ENCODE data around the gene CBFB. TPM values are rescaled to one million over a fixed set of nuclear protein-coding genes. Genes with fewer than 3 reads are reported as not detected.

Gene CBFB
- total RNA-seq, 2 donors from 2014 or later: 41.5 TPM

DNA sequence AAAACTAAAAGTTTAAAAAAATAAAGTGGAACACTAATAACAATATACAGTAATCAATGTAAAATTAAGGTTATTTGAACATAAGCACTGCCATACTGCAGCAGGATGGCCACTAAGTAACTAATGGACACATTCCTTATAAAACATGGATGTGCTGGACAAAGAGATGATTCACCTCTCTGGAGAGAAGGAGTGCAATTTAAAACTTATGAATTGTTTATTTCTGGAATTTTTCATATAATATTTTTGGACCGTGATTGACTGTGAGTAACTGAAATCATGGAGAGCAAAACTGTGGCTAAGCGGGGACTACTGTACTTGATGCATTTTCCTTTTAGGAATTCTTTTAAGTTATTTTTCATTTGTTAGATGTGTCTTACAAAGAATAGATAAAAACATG is 21.8 kb downstream of the CBFB start:
- Histone ChIP-seq H3K9me3 (no peaks in the 10 kb centered on the region), H3K4me3 (no peak overlapping the region), H3K27me3 (no peaks in the 10 kb centered on the region), H3K9ac (ENCODE audit: low read depth in 2 of 2, low read length in 2 of 2) (no peak overlapping the region), H3K4me1 (no peaks in the 10 kb centered on the region), H3K27ac (no peak overlapping the region), H3K36me3 (no peaks in the 10 kb centered on the region)
- DNase-seq: no peak
- TF ChIP-seq, protein P1, sequence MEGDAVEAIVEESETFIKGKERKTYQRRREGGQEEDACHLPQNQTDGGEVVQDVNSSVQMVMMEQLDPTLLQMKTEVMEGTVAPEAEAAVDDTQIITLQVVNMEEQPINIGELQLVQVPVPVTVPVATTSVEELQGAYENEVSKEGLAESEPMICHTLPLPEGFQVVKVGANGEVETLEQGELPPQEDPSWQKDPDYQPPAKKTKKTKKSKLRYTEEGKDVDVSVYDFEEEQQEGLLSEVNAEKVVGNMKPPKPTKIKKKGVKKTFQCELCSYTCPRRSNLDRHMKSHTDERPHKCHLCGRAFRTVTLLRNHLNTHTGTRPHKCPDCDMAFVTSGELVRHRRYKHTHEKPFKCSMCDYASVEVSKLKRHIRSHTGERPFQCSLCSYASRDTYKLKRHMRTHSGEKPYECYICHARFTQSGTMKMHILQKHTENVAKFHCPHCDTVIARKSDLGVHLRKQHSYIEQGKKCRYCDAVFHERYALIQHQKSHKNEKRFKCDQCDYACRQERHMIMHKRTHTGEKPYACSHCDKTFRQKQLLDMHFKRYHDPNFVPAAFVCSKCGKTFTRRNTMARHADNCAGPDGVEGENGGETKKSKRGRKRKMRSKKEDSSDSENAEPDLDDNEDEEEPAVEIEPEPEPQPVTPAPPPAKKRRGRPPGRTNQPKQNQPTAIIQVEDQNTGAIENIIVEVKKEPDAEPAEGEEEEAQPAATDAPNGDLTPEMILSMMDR (IDR thresholded peaks at IDR 0.05): no peak
- intact Hi-C loops (cut with DNase I): no loop called here

GRCh38 chr16:67052399-67052798 is 23.4 kb downstream of the CBFB start:
- no peaks in the 10 kb centered on the region for H3K4me1 ChIP-seq
- no peak overlapping the region for H3K4me3 ChIP-seq
- intact Hi-C loops (cut with DNase I): no loop called here
- no peaks in the 10 kb centered on the region for H3K9me3 ChIP-seq
- H3K27ac ChIP-seq: no peak overlapping the region
- H3K36me3 ChIP-seq: no peaks in the 10 kb centered on the region
- H3K9ac ChIP-seq (ENCODE audit: low read depth in 2 of 2, low read length in 2 of 2): no peak overlapping the region
- TF ChIP-seq, protein P1 (IDR thresholded peaks at IDR 0.05): no peak
- H3K27me3 ChIP-seq: no peaks in the 10 kb centered on the region
- DNase-seq: no peak

DNA sequence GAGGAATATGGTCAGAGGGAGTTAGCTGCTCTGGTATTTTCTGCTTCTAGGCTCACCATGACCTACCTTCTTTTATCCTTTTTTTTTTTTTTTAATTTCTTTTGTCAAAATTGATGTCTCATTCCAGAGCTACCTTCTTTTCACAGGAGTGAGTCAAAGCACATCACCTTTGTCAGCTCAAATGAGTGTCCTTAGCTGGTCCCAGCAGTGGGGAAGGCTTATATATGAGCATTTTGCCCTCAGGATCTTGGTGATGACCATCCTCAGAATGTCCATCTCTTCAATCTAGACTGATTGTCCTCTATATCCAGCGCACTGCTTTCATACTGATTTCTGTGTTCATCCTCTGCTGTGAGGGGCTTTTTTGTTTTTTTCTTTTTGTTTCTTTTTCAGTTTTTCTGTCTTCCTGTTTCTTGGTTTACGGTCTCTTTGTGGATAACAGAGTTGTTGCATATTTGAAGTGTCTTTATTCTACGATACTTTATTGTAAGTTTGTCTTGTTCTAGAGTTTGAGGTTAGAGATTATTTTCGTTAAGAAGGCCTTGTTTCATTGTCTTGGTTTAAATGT is 24.9 kb downstream of the CBFB start:
- Histone ChIP-seq H3K27ac (no peak overlapping the region), H3K4me1 (no peaks in the 10 kb centered on the region), H3K9ac (ENCODE audit: low read depth in 2 of 2, low read length in 2 of 2) (no peak overlapping the region), H3K36me3 (no peaks in the 10 kb centered on the region), H3K4me3 (no peak overlapping the region), H3K27me3 (no peaks in the 10 kb centered on the region), H3K9me3 (no peaks in the 10 kb centered on the region)
- no peak for DNase-seq
- intact Hi-C loops (cut with DNase I): no loop called here
- TF ChIP-seq, protein P1 (IDR thresholded peaks at IDR 0.05): no peak

DNA sequence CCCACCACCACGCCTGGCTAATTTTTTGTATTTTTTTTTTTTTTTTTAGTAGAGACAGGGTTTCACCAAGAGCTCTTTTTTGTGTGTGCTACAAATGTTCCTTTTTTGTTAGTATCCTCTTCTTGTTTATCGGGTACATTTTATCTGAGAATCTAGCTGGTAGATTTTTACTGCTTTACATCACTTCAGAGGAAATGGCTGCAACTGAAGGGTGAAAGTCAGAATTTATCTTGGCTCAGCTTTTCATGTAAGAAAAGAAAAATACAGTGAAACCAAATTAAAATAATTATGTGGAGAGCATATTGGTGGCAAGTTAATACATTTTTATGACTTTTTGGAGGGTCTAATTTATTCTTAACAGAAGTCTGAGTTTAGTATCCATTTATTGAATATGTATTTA is 26.0 kb downstream of the CBFB start:
- no peaks in the 10 kb centered on the region for H3K27me3 ChIP-seq
- no peaks in the 10 kb centered on the region for H3K9me3 ChIP-seq
- no peak overlapping the region for H3K4me3 ChIP-seq
- H3K36me3 ChIP-seq: no peaks in the 10 kb centered on the region
- no peak overlapping the region for H3K9ac ChIP-seq (ENCODE audit: low read depth in 2 of 2, low read length in 2 of 2)
- H3K27ac ChIP-seq: no peak overlapping the region
- TF ChIP-seq, protein P1 (IDR thresholded peaks at IDR 0.05): no peak
- intact Hi-C loops (cut with DNase I): no loop called here
- no peaks in the 10 kb centered on the region for H3K4me1 ChIP-seq
- DNase-seq: no peak

DNA sequence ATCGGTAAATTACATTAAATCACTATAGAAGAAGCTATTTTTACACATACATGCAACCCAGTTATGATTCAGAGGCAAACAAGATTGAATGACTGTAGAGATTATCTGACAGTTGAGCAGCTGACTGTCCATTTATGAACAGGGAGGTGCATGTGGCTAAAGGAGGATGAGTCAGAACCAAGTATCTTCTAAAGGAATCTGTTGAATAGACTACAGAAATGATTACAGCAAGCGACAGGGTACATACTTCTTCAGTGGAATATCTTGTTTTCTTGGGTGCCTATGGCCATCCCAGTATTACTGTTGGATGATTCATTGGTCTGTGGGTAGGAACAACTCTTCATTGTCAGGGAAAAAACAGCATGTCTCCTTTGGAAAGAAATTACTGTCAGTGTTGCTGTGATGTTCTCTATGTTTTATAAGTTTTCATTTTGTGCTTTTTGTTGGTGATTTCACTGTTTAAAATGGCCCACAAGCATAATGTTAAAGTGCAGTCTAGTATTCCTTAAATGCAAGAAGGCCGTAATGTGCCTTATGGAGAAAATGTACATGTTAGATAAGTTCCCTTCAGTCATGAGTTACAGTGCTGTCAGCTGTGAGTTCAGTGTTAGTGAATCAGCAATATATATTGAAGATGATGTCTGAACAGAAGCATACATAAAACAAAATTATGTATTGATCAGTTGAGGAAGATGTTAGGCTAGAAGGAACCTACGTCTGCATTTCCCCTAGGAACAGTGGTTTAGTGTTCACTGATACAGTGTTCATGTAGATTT is 27.0 kb downstream of the CBFB start:
- H3K9me3 ChIP-seq: no peaks in the 10 kb centered on the region
- no peak overlapping the region for H3K9ac ChIP-seq (ENCODE audit: low read depth in 2 of 2, low read length in 2 of 2)
- DNase-seq: no peak
- no peaks in the 10 kb centered on the region for H3K36me3 ChIP-seq
- H3K4me3 ChIP-seq: no peak overlapping the region
- H3K27ac ChIP-seq: no peak overlapping the region
- no peaks in the 10 kb centered on the region for H3K4me1 ChIP-seq
- intact Hi-C loops (cut with DNase I): no loop called here
- no peaks in the 10 kb centered on the region for H3K27me3 ChIP-seq
- TF ChIP-seq, protein P1 (IDR thresholded peaks at IDR 0.05): no peak

All from colonic mucosa (tissue), 4 donors.